Mesenchymal stem cell (in vitro differentiated cells and primary cell): ENCODE measurements around the gene OSTM1.

Experiments used
- DNase-seq: peaks from one replicate; pipeline ENCODE4 v3.0.0-alpha.2; 2013
- H2AFZ ChIP-seq: one replicate; pipeline ENCODE4 v1.6.1; 2013; ENCODE audit warnings: low read depth, mild to moderate bottlenecking, control low read depth, inconsistent platforms, low read length, moderate library complexity
- H2AK5ac ChIP-seq: 2 replicates; pipeline ENCODE4 v1.6.1; 2013; ENCODE audit warnings: low read length, moderate library complexity, mild to moderate bottlenecking, inconsistent platforms; ENCODE audit not compliant: severe bottlenecking
- H2BK120ac ChIP-seq: one replicate; pipeline ENCODE4 v1.6.1; 2013; ENCODE audit warnings: low read depth, mild to moderate bottlenecking, inconsistent platforms, low read length, moderate library complexity
- H2BK12ac ChIP-seq, 2 experiments: one replicate each; pipeline ENCODE4 v1.6.1; 2013; ENCODE audit warnings: inconsistent platforms in 2 of 2, low read length in 2 of 2, mild to moderate bottlenecking in 2 of 2, moderate library complexity in 2 of 2, control low read depth in 1 of 2
- H2BK15ac ChIP-seq: one replicate; pipeline ENCODE4 v1.6.1; 2013; ENCODE audit warnings: mild to moderate bottlenecking, low read depth, inconsistent platforms; ENCODE audit not compliant: poor library complexity, severe bottlenecking
- H2BK5ac ChIP-seq: 2 replicates; pipeline ENCODE4 v1.6.1; 2013; ENCODE audit warnings: low read depth, mild to moderate bottlenecking, low read length, control low read depth, inconsistent platforms; ENCODE audit not compliant: poor library complexity, severe bottlenecking
- H3K14ac ChIP-seq, 2 experiments: one replicate each; pipeline ENCODE4 v1.6.1; 2013; ENCODE audit warnings: inconsistent platforms in 2 of 2, low read length in 2 of 2, control low read depth in 1 of 2, mild to moderate bottlenecking in 1 of 2, moderate library complexity in 1 of 2
- H3K18ac ChIP-seq, 2 experiments: one replicate each; pipeline ENCODE4 v1.6.1; 2013; ENCODE audit warnings: inconsistent platforms in 2 of 2, low read length in 2 of 2, control low read depth in 1 of 2, low read depth in 1 of 2, mild to moderate bottlenecking in 1 of 2
- H3K23ac ChIP-seq, 2 experiments: one replicate each; pipeline ENCODE4 v1.6.1; 2013; ENCODE audit warnings: inconsistent platforms in 2 of 2, low read length in 2 of 2, mild to moderate bottlenecking in 2 of 2, moderate library complexity in 2 of 2, control low read depth in 1 of 2
- H3K27ac ChIP-seq: 2 replicates; pipeline ENCODE4 v1.5.1; 2013; ENCODE audit warnings: mild to moderate bottlenecking, moderate library complexity, low read length, control low read depth, inconsistent platforms; ENCODE audit not compliant: poor library complexity, severe bottlenecking
- H3K27me3 ChIP-seq, 2 experiments: 2 replicates each; pipeline versions ENCODE4 v1.6.1 to v1.7.0; 2013; ENCODE audit warnings: low read length in 2 of 2, mild to moderate bottlenecking in 2 of 2, moderate library complexity in 2 of 2, control low read depth in 1 of 2, inconsistent platforms in 1 of 2; ENCODE audit not compliant: control insufficient read depth in 1 of 2, insufficient read depth in 1 of 2
- H3K36me3 ChIP-seq, 2 experiments: 2 replicates each; pipeline versions ENCODE4 v1.6.1 to v1.7.0; 2013; ENCODE audit warnings: low read length in 2 of 2, control low read depth in 1 of 2, inconsistent platforms in 1 of 2, low read depth in 1 of 2, mild to moderate bottlenecking in 1 of 2; ENCODE audit not compliant: insufficient read depth in 2 of 2, control insufficient read depth in 1 of 2
- H3K4ac ChIP-seq, 2 experiments: one replicate each; pipeline ENCODE4 v1.6.1; 2013; ENCODE audit warnings: inconsistent platforms in 2 of 2, low read length in 2 of 2, mild to moderate bottlenecking in 2 of 2, moderate library complexity in 2 of 2, control low read depth in 1 of 2, low read depth in 1 of 2
- H3K4me1 ChIP-seq: 2 replicates; pipeline ENCODE4 v1.6.1; 2013; ENCODE audit warnings: low read depth, low read length, control low read depth; ENCODE audit not compliant: control insufficient read depth, insufficient read depth
- H3K4me2 ChIP-seq: 2 replicates; pipeline ENCODE4 v1.6.1; 2013; ENCODE audit warnings: low read length, mild to moderate bottlenecking, inconsistent platforms; ENCODE audit not compliant: poor library complexity, severe bottlenecking
- H3K4me3 ChIP-seq, 2 experiments: 2 replicates each; pipeline versions ENCODE4 v1.5.1 to v1.7.0; 2013; ENCODE audit warnings: low read length in 2 of 2, mild to moderate bottlenecking in 2 of 2, control low read depth in 1 of 2, low read depth in 1 of 2; ENCODE audit not compliant: insufficient read depth in 1 of 2
- H3K79me1 ChIP-seq: replicated peaks from 2 replicates; pipeline ENCODE4 v1.6.1; 2013; ENCODE audit warnings: mild to moderate bottlenecking, control low read depth, low read length, inconsistent platforms; ENCODE audit not compliant: poor library complexity, severe bottlenecking
- H3K9ac ChIP-seq: 2 replicates; pipeline ENCODE4 v1.7.0; 2013; ENCODE audit warnings: mild to moderate bottlenecking, low read length, moderate library complexity
- H3K9me3 ChIP-seq: 2 replicates; pipeline ENCODE4 v1.7.0; 2013; ENCODE audit warnings: mild to moderate bottlenecking, low read length; ENCODE audit not compliant: control insufficient read depth
- H4K8ac ChIP-seq: one replicate; pipeline ENCODE4 v1.6.1; 2013; ENCODE audit warnings: inconsistent platforms, mild to moderate bottlenecking, low read length, moderate library complexity
- H4K91ac ChIP-seq: one replicate; pipeline ENCODE4 v1.6.1; 2013; ENCODE audit warnings: mild to moderate bottlenecking, low read length, inconsistent platforms
- WGBS: methylation state at CpG from one replicate; pipeline ENCODE4 v1.1.7; 2013; ENCODE audit warnings: mixed read lengths; 5-methylcytosine and 5-hydroxymethylcytosine counted together

Gene OSTM1

GRCh38 chr6:108100003-108100402, 25.5 kb upstream of the OSTM1 start:
- Histone ChIP-seq H3K18ac (no peak overlapping the region), H3K79me1 (no peaks in the 10 kb centered on the region), H3K36me3 (no peaks in the 10 kb centered on the region), H3K23ac (no peak overlapping the region), H2BK5ac (no peak overlapping the region), H2AFZ (no peak overlapping the region), H2BK15ac (no peak overlapping the region), H3K14ac (no peak overlapping the region), H3K4me2 (no peak overlapping the region), H2BK120ac (no peak overlapping the region), H4K8ac (no peak overlapping the region), H2AK5ac (no peak overlapping the region), H3K9me3 (no peaks in the 10 kb centered on the region), H3K4ac (no peak overlapping the region), H3K27me3 (peaks cover 0 to 7% of the 10 kb centered on the region in 2 experiments), H4K91ac (no peak overlapping the region), H3K27ac (no peak overlapping the region), H3K9ac (no peak overlapping the region), H2BK12ac (no peak overlapping the region), H3K4me3 (no peak overlapping the region), H3K4me1 (no peaks in the 10 kb centered on the region)
- no peak for DNase-seq
- 100% methylated on average over 1 of the region's 2 CpGs for WGBS

- Histone ChIP-seq H4K8ac (no peak overlapping the region), H3K36me3 (no peaks in the 10 kb centered on the region), H3K14ac (no peak overlapping the region), H4K91ac (no peak overlapping the region), H3K27me3 (peaks cover 0 to 7% of the 10 kb centered on the region in 2 experiments), H2BK120ac (no peak overlapping the region), H3K18ac (no peak overlapping the region), H2AFZ (no peak overlapping the region), H3K79me1 (no peaks in the 10 kb centered on the region), H3K9ac (no peak overlapping the region), H3K23ac (no peak overlapping the region), H3K4me2 (no peak overlapping the region), H3K4ac (no peak overlapping the region), H3K27ac (no peak overlapping the region), H3K4me1 (no peaks in the 10 kb centered on the region), H2BK12ac (no peak overlapping the region), H2BK15ac (no peak overlapping the region), H3K4me3 (no peak overlapping the region), H2AK5ac (no peak overlapping the region), H2BK5ac (no peak overlapping the region), H3K9me3 (no peaks in the 10 kb centered on the region)
- WGBS, result 100% methylated on average over 1 of the region's 1 CpG
- no peak for DNase-seq
Observed at GRCh38 chr6:108097882-108098281, 23.3 kb upstream of the OSTM1 start.

- Histone ChIP-seq H3K18ac (no peak overlapping the region), H3K4me3 (no peak overlapping the region), H3K36me3 (no peaks in the 10 kb centered on the region), H3K4me2 (no peak overlapping the region), H3K27me3 (peaks cover 0 to 16% of the 10 kb centered on the region in 2 experiments), H2BK5ac (no peak overlapping the region), H3K79me1 (no peaks in the 10 kb centered on the region), H3K4ac (no peak overlapping the region), H3K4me1 (no peaks in the 10 kb centered on the region), H4K91ac (no peak overlapping the region), H3K9me3 (no peaks in the 10 kb centered on the region), H2AFZ (no peak overlapping the region), H3K23ac (no peak overlapping the region), H3K9ac (no peak overlapping the region), H2BK12ac (no peak overlapping the region), H2AK5ac (no peak overlapping the region), H2BK120ac (no peak overlapping the region), H3K27ac (no peak overlapping the region), H3K14ac (no peak overlapping the region), H2BK15ac (no peak overlapping the region), H4K8ac (no peak overlapping the region)
- 95% methylated on average over 4 of the region's 4 CpGs for WGBS
- DNase-seq, result no peak
Observed at GRCh38 chr6:108093781-108094300, 19.3 kb upstream of the OSTM1 start.

- Histone ChIP-seq H3K4ac (no peak overlapping the region), H3K27ac (no peak overlapping the region), H3K14ac (no peak overlapping the region), H2AFZ (no peak overlapping the region), H3K4me2 (no peak overlapping the region), H3K4me1 (no peaks in the 10 kb centered on the region), H3K36me3 (no peaks in the 10 kb centered on the region), H2AK5ac (no peak overlapping the region), H4K91ac (no peak overlapping the region), H2BK5ac (no peak overlapping the region), H2BK120ac (no peak overlapping the region), H3K9me3 (no peaks in the 10 kb centered on the region), H3K79me1 (no peaks in the 10 kb centered on the region), H3K9ac (no peak overlapping the region), H3K23ac (no peak overlapping the region), H2BK12ac (no peak overlapping the region), H4K8ac (no peak overlapping the region), H3K4me3 (no peak overlapping the region), H3K27me3 (peaks cover 0 to 16% of the 10 kb centered on the region in 2 experiments), H3K18ac (no peak overlapping the region), H2BK15ac (no peak overlapping the region)
- no peak for DNase-seq
Observed at GRCh38 chr6:108091288-108091687, 16.7 kb upstream of the OSTM1 start.
